Naive thymus-derived CD8-positive, alpha-beta T cell (primary cell): ENCODE data around the gene NPSR1. TPM values are rescaled to one million over a fixed set of nuclear protein-coding genes. Genes with fewer than 3 reads are reported as not detected.
"Not testable (repeated sequence)": the region's sequence is repeated elsewhere in the genome, so short reads cannot be mapped to it uniquely, and the experiment has no call there.

Source experiments
- ATAC-seq, 2 donors: fragments of 150-1000 bp; cut with Tn5 transposase in 1 of 2; sonication (Bioruptor Pico), chemical (Tn5 transposase) in 1 of 2; 1 replicate in 1 of 2; 2 replicates in 1 of 2; pipeline ENCODE4 v1.10.0; 2021; ENCODE audit warnings: mild to moderate bottlenecking in 2 of 2, moderate library complexity in 2 of 2
- POLR2A ChIA-PET: fragments of 350-600 bp; sonication (Branson Sonifier 250); formaldehyde crosslinking; loops from one replicate; lab custom pipeline; 2021; ENCODE audit warnings: antibody characterized with exemption; lab: Charles Lee
- DNase-seq, 10 donors: peaks; one replicate each; pipeline versions ENCODE4 v3.0.0 to v3.0.0-alpha.2; 2020 to 2022
- H3K27ac Mint-ChIP-seq, 10 donors: one replicate each; pipeline ENCODE4 v1.8.0; 2020 to 2022; ENCODE audit warnings: mild to moderate bottlenecking in 10 of 10, mixed read lengths in 10 of 10, moderate library complexity in 4 of 10, inconsistent platforms in 1 of 10
- H3K27me3 Mint-ChIP-seq, 5 donors: one replicate each; pipeline ENCODE4 v1.8.0; 2021 to 2022; ENCODE audit warnings: mixed read lengths in 5 of 5
- H3K36me3 Mint-ChIP-seq, 3 donors: one replicate each; pipeline ENCODE4 v1.8.0; 2020 to 2022; ENCODE audit warnings: mixed read lengths in 3 of 3, mild to moderate bottlenecking in 2 of 3, inconsistent platforms in 1 of 3
- H3K4me1 Mint-ChIP-seq, 4 donors: one replicate each; pipeline ENCODE4 v1.8.0; 2021 to 2022; ENCODE audit warnings: mixed read lengths in 4 of 4
- H3K4me3 Mint-ChIP-seq, 10 donors: one replicate each; pipeline ENCODE4 v1.8.0; 2020 to 2022; ENCODE audit warnings: mild to moderate bottlenecking in 10 of 10, mixed read lengths in 10 of 10, moderate library complexity in 6 of 10, inconsistent platforms in 1 of 10
- H3K9me3 Mint-ChIP-seq, 9 donors: one replicate each; pipeline ENCODE4 v1.8.0; 2020 to 2022; ENCODE audit warnings: mixed read lengths in 9 of 9, mild to moderate bottlenecking in 3 of 9, inconsistent platforms in 1 of 9, moderate library complexity in 1 of 9
- polyA plus RNA-seq, 3 donors: library from polyadenylated mRNA; unstranded; fragments of 300-500 nt; fragmentation: Illumina TruSeq; gene quantifications; one replicate each; pipeline ENCODE4 v1.2.3, GENCODE V29; 2021
- total RNA-seq, 8 experiments: library from RNA in 2 of 8; stranded (reverse) in 2 of 8; gene quantifications; one replicate each; pipeline ENCODE4 v1.2.3 and lab custom pipeline; 2021 to 2026

NPSR1 gene
- total and polyA plus RNA-seq, 5 experiments from 2014 or later: not detected

DNA sequence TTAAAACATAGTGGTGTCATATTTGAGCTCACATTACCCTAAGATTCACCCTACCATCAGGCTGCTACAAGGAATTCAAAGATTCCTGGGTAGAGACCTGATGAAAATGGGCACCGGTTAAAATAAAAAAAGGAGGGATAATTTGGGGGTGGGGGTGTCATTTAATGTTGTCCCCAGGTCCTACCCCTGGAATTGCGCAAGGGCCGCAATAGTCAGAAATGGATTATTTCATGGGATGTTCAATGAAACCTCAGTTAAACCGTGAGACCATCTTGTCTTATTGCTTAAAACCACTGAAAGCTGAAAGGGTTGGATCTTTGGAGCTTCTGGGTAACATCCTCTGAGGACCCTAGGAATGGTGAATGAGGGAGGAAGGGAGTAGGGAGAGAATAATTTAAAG, 216.3 kb downstream of the NPSR1 start:
- DNase-seq, H3K4me3 Mint-ChIP-seq, H3K4me1 Mint-ChIP-seq, ATAC-seq, H3K27ac Mint-ChIP-seq, POLR2A ChIA-PET, H3K36me3 Mint-ChIP-seq: not testable (repeated sequence)
- peaks cover 0 to 33% (median 4%) of the 10 kb centered on the region in 9 donors for H3K9me3 Mint-ChIP-seq
- H3K27me3 Mint-ChIP-seq: peaks cover 0 to 16% (median 1%) of the 10 kb centered on the region in 5 donors

DNA sequence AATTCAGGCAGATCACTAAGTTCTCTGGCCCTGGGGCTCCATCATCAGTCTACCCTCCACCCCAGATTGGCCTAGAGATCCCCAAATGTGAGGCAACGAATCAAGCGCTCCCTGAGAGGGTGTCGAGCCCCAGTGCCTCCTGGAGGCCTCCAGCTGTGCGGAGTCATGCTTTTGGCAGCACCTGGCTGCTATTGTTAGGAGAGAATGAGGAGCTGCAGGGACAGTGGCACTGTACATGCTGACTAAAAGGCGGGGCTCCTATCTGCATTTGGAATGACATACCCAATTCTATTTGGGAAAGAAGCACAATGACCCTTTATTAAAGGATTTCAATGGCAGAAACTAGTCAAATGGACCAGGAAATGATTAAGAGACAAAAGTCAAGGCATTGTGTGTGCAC, 217.5 kb downstream of the NPSR1 start:
- H3K4me1 Mint-ChIP-seq: peaks cover 0 to 2% (median 0%) of the 10 kb centered on the region in 4 donors
- no peak for DNase-seq
- POLR2A ChIA-PET: no interaction called here
- peaks cover 0 to 14% (median 1%) of the 10 kb centered on the region in 5 donors for H3K27me3 Mint-ChIP-seq
- H3K36me3 Mint-ChIP-seq: peaks cover 0 to 4% (median 0%) of the 10 kb centered on the region in 3 donors
- ATAC-seq: no peak
- no peak overlapping the region for H3K4me3 Mint-ChIP-seq
- peaks cover 0 to 30% (median 3%) of the 10 kb centered on the region in 9 donors for H3K9me3 Mint-ChIP-seq
- no peak overlapping the region for H3K27ac Mint-ChIP-seq

DNA sequence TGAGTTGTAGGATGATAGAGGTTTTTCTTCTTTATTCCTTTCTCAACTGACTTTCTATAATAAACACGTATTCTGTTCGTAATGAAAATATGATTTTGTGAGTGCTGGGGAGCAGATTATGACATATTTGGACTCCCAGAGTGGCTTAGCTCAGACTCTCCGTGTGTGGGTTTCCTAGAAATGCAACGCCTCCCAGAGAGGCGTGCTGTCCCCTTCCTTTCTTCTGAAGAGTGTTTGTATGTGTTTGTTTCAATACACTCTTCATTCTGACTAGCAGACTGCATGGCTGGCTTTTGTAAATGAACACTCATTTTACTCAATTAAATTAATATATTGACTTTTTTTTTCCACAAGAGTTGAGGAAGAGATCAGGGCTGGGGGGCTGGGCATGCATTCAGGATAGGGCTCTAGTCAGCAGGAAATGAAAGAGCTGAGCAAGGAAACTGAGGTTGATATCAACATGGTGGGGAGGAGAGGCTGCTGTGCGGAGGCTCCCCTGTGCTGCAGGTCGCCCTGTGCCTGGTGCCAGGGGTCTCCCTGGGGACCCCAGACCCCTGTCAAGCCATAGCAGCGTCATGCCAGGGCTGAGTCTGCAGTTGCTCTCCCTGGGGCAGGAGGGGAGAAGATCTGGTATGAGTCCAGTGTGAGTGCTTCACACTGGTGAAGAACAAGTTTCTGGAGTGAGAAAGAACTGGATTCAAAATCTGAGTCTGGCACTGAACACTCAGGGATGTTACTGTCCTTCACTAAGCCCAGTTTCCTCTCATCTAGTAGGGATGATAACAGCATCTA, 221.1 kb downstream of the NPSR1 start:
- H3K27ac Mint-ChIP-seq, H3K4me3 Mint-ChIP-seq, H3K4me1 Mint-ChIP-seq, DNase-seq, H3K36me3 Mint-ChIP-seq, POLR2A ChIA-PET, ATAC-seq: not testable (repeated sequence)
- H3K27me3 Mint-ChIP-seq: peaks cover 0 to 16% (median 2%) of the 10 kb centered on the region in 5 donors
- H3K9me3 Mint-ChIP-seq: peaks cover 0 to 20% (median 13%) of the 10 kb centered on the region in 9 donors

DNA sequence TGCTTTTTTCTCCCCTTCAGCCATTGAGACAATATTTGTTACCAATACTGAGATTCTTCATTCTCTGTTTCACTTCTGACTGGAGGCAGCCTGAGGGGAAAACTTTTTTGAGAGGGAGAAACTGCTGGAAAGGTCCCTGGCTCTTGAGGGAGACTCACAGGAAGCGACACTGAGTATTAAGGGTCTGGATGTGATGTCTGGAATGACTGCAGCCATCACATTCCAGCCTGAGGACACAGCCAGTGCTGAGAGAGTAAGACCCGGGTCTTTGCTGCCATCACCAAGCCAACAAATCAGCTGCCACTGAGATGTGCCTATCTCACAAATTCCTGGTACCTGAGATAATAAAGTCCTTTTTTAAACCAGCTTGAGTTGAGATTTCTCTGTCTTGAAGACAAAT, 221.9 kb downstream of the NPSR1 start:
- POLR2A ChIA-PET: no interaction called here
- no peak for ATAC-seq
- DNase-seq: no peak
- Mint-ChIP-seq H3K4me3 (no peak overlapping the region), H3K4me1 (peaks cover 0 to 2% (median 0%) of the 10 kb centered on the region in 4 donors), H3K36me3 (peaks cover 0 to 7% (median 5%) of the 10 kb centered on the region in 3 donors), H3K9me3 (peaks cover 0 to 21% (median 14%) of the 10 kb centered on the region in 9 donors), H3K27me3 (peaks cover 0 to 16% (median 2%) of the 10 kb centered on the region in 5 donors), H3K27ac (no peak overlapping the region)

DNA sequence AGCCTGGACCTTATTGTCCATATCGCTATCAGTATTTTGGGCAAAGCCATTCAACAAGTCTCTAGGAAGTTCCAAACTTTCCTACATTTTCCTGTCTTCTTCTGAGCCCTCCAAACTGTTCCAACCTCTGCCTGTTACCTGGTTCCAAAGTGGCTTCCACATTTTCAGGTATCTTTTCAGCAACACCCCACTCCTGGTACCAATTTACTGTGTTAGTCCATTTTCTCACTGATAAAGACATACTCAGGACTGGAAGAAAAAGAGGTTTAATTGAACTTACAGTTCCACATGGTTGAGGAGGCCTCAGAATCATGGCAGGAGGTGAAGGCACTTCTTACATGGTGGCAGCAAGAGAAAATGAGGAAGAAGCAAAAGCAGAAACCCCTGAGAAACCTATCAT, 225.8 kb downstream of the NPSR1 start:
- H3K4me1 Mint-ChIP-seq, H3K36me3 Mint-ChIP-seq, ATAC-seq, POLR2A ChIA-PET, H3K27ac Mint-ChIP-seq, H3K4me3 Mint-ChIP-seq, DNase-seq: not testable (repeated sequence)
- Mint-ChIP-seq H3K27me3 (peaks cover 0 to 18% (median 2%) of the 10 kb centered on the region in 5 donors), H3K9me3 (peaks cover 0 to 21% (median 15%) of the 10 kb centered on the region in 9 donors)

DNA sequence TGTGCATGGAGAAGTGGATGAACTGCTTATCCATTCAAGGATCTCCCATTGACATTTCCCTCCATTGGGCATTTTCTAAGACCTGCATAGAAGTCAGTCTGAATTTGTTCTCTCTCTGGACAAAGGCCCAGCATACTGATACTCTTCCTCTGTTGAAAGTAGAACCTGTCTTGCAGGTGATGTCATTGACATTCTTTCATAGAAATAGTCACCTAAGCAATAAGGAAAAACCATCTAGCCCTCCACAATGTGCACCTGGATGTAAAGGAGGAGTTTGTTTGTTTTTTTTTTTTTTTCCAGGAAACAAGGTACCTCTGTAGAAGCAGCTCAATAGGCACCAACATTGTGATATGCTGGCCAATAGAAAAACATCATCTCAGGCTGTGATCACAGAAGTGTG, 228.8 kb downstream of the NPSR1 start:
- POLR2A ChIA-PET: no interaction called here
- peaks cover 5 to 27% (median 11%) of the 10 kb centered on the region in 5 donors for H3K27me3 Mint-ChIP-seq
- H3K9me3 Mint-ChIP-seq: peaks cover 0 to 18% (median 14%) of the 10 kb centered on the region in 9 donors

DNA sequence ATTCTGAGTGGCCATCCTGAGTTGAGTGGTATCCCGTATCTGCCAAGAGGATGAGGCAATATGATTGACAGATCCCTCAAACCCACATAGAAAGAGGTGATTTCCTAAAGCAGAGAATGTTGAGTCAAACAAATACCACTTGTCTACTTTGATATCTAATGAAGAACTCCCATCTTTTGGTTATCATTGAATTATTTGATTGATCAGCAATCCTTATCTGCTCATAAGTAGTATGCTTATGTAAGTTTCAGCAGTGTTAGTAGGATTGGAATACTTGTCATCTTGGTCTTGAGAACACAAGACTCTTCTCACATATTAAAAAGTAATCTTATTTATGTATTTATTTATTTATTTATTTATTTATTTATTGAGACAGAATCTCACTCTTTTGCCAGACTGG, 231.9 kb downstream of the NPSR1 start:
- Mint-ChIP-seq H3K9me3 (peaks cover 0 to 15% (median 10%) of the 10 kb centered on the region in 9 donors), H3K4me3 (no peak overlapping the region), H3K36me3 (peaks cover 0 to 12% (median 0%) of the 10 kb centered on the region in 3 donors), H3K27me3 (peaks cover 5 to 23% (median 16%) of the 10 kb centered on the region in 5 donors), H3K27ac (no peak overlapping the region), H3K4me1 (no peaks in the 10 kb centered on the region)
- no peak for ATAC-seq
- POLR2A ChIA-PET: no interaction called here
- DNase-seq: no peak

More for the DNA sequence above, 228.8 kb downstream of the NPSR1 start:
- no peak for ATAC-seq
- no peak for DNase-seq
- Mint-ChIP-seq H3K36me3 (peaks cover 0 to 5% (median 4%) of the 10 kb centered on the region in 3 donors), H3K27ac (no peak overlapping the region), H3K4me1 (no peaks in the 10 kb centered on the region), H3K4me3 (no peak overlapping the region)

DNA sequence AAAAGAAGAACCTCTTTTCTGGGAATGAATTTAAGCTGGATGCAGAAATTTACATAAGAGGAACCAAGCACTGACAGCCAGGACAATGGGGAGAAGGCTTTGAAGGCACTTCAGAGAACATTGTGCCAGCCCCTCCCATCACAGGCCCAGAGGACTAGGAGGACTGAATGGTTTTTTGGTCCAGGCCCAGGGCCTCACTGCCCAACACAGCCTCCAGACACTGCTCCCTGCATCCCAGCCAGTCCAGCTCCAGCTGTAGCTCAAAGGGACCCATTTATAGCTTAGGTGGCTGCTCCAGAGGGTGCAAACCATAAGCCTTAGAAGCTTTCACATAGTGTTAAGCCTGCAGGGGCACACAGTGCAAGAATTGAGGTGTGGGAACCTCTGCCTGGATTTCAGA, 237.2 kb downstream of the NPSR1 start:
- H3K4me3 Mint-ChIP-seq: no peak overlapping the region
- no peak overlapping the region for H3K27ac Mint-ChIP-seq
- ATAC-seq: no peak
- peaks cover 0 to 34% (median 19%) of the 10 kb centered on the region in 9 donors for H3K9me3 Mint-ChIP-seq
- H3K4me1 Mint-ChIP-seq: no peaks in the 10 kb centered on the region
- H3K27me3 Mint-ChIP-seq: peaks cover 5 to 35% (median 19%) of the 10 kb centered on the region in 5 donors
- H3K36me3 Mint-ChIP-seq: peaks cover 0 to 35% (median 7%) of the 10 kb centered on the region in 3 donors
- no peak for DNase-seq
- POLR2A ChIA-PET: no interaction called here
